ENCODE data around the gene ALKBH3.
A peak's percentile ranks its signal among the peaks of the same experiment; 100 is the strongest.

Gene ALKBH3

GRCh38 chr11:43942662-43943371 lies 62.2 kb downstream of the ALKBH3 start:
- DNase-seq: peak; percentile 44

- no peak for DNase-seq
These were observed 62.8 kb downstream of the ALKBH3 start for GRCh38 chr11:43943372-43943930.

GRCh38 chr11:43943931-43944751 lies 63.5 kb downstream of the ALKBH3 start:
- DNase-seq: no peak

- no peak for DNase-seq
These were observed 64.2 kb downstream of the ALKBH3 start for GRCh38 chr11:43944761-43945311.

GRCh38 chr11:43947003-43947500 lies 66.4 kb downstream of the ALKBH3 start:
- DNase-seq: peak; percentile 46

GRCh38 chr11:43947815-43948214 lies 67.2 kb downstream of the ALKBH3 start:
- DNase-seq: no peak

GRCh38 chr11:43948341-43949225 lies 68.0 kb downstream of the ALKBH3 start:
- no peak for DNase-seq

GRCh38 chr11:43950311-43950855 lies 69.8 kb downstream of the ALKBH3 start:
- DNase-seq: no peak

GRCh38 chr11:43951231-43951630 lies 70.6 kb downstream of the ALKBH3 start:
- no peak for DNase-seq

GRCh38 chr11:43952020-43952400 lies 71.4 kb downstream of the ALKBH3 start:
- DNase-seq: no peak

GRCh38 chr11:43952401-43953342 lies 72.0 kb downstream of the ALKBH3 start:
- DNase-seq: no peak

GRCh38 chr11:43953521-43953920 lies 72.9 kb downstream of the ALKBH3 start:
- DNase-seq: no peak

GRCh38 chr11:43954241-43954640 lies 73.6 kb downstream of the ALKBH3 start:
- no peak for DNase-seq

GRCh38 chr11:43955381-43956118 lies 74.9 kb downstream of the ALKBH3 start:
- peak; percentile 72 for DNase-seq

GRCh38 chr11:43957571-43957970 lies 76.9 kb downstream of the ALKBH3 start:
- no peak for DNase-seq

GRCh38 chr11:43959321-43959995 lies 78.8 kb downstream of the ALKBH3 start:
- DNase-seq: peak; percentile 44

- DNase-seq: peak; percentile 37
These were observed 82.0 kb downstream of the ALKBH3 start for GRCh38 chr11:43962383-43963278.

- DNase-seq: no peak
These were observed 82.6 kb downstream of the ALKBH3 start for GRCh38 chr11:43963279-43963620.

GRCh38 chr11:43967661-43968060 lies 87.0 kb downstream of the ALKBH3 start:
- no peak for DNase-seq
